Measurements from ENCODE around the gene MED27.

MED27 gene

GRCh38 chr9:131899296-131900228 lies 180.1 kb downstream of the MED27 start:
- H3K27ac ChIP-seq = no peak overlapping the region

GRCh38 chr9:131892902-131893500 lies 186.7 kb downstream of the MED27 start:
- H3K4me3 ChIP-seq = no peak overlapping the region
- no peak overlapping the region for H3K27ac ChIP-seq

More at GRCh38 chr9:131899296-131900228, 180.1 kb downstream of the MED27 start:
- H3K4me3 ChIP-seq = no peak overlapping the region

GRCh38 chr9:131892162-131892707 lies 187.4 kb downstream of the MED27 start:
- H3K27ac ChIP-seq = no peak overlapping the region
- no peak overlapping the region for H3K4me3 ChIP-seq

GRCh38 chr9:131891598-131891997 lies 188.1 kb downstream of the MED27 start:
- no peak overlapping the region for H3K27ac ChIP-seq
- H3K4me3 ChIP-seq = no peak overlapping the region

GRCh38 chr9:131889437-131890251 lies 190.0 kb downstream of the MED27 start:
- no peak overlapping the region for H3K27ac ChIP-seq
- H3K4me3 ChIP-seq = no peak overlapping the region

GRCh38 chr9:131888923-131889322 lies 190.7 kb downstream of the MED27 start:
- no peak overlapping the region for H3K4me3 ChIP-seq
- H3K27ac ChIP-seq = no peak overlapping the region

- H3K27ac ChIP-seq = no peak overlapping the region
- H3K4me3 ChIP-seq = no peak overlapping the region
Measured at GRCh38 chr9:131887680-131888079, 192.0 kb downstream of the MED27 start.

GRCh38 chr9:131886826-131887225 lies 192.8 kb downstream of the MED27 start:
- Histone ChIP-seq H3K27ac (no peak overlapping the region), H3K4me3 (no peak overlapping the region)

- Histone ChIP-seq H3K4me3 (no peak overlapping the region), H3K27ac (no peak overlapping the region)
Measured at GRCh38 chr9:131885144-131885609, 194.5 kb downstream of the MED27 start.

GRCh38 chr9:131884222-131884621 lies 195.4 kb downstream of the MED27 start:
- H3K27ac ChIP-seq = no peak overlapping the region
- H3K4me3 ChIP-seq = no peak overlapping the region

- Histone ChIP-seq H3K4me3 (no peak overlapping the region), H3K27ac (no peak overlapping the region)
Measured at GRCh38 chr9:131880833-131881583, 198.7 kb downstream of the MED27 start.

GRCh38 chr9:131879911-131880290 lies 199.8 kb downstream of the MED27 start:
- Histone ChIP-seq H3K4me3 (no peak overlapping the region), H3K27ac (no peak overlapping the region)

GRCh38 chr9:131879181-131879910 lies 200.3 kb downstream of the MED27 start:
- Histone ChIP-seq H3K27ac (no peak overlapping the region), H3K4me3 (no peak overlapping the region)

GRCh38 chr9:131876486-131876885 lies 203.2 kb downstream of the MED27 start:
- Histone ChIP-seq H3K4me3 (no peak overlapping the region), H3K27ac (no peak overlapping the region)

- Histone ChIP-seq H3K4me3 (no peak overlapping the region), H3K27ac (no peak overlapping the region)
Measured at GRCh38 chr9:131875828-131876485, 203.7 kb downstream of the MED27 start.

GRCh38 chr9:131874916-131875670 lies 204.6 kb downstream of the MED27 start:
- no peak overlapping the region for H3K4me3 ChIP-seq
- no peak overlapping the region for H3K27ac ChIP-seq

- Histone ChIP-seq H3K4me3 (no peak overlapping the region), H3K27ac (no peak overlapping the region)
Measured at GRCh38 chr9:131874447-131874846, 205.2 kb downstream of the MED27 start.

Measured in skin epidermis (tissue), 12 donors.